GM12878 (cell line): ENCODE results near the gene ID3. TPM values are rescaled to one million over a fixed set of nuclear protein-coding genes. Genes with fewer than 3 reads are reported as not detected.

ENCODE experiments used
- BRCA1 ChIP-seq: IDR thresholded peaks from 2 replicates; pipeline ENCODE4 v1.6.1; 2011; ENCODE audit warnings: low read depth, low read length, improper control_type of control experiment
- DPF2 ChIP-seq: fragments of 450-650 bp; IDR thresholded peaks from 2 replicates; pipeline ENCODE4 v1.6.1; 2017; ENCODE audit warnings: mild to moderate bottlenecking
- EP300 ChIP-seq, 2 experiments: fragments of 150-350 bp in 1 of 2; IDR thresholded peaks; 2 replicates each; pipeline ENCODE4 v1.6.1; 2011 to 2012; ENCODE audit warnings: low read depth in 2 of 2, low read length in 2 of 2, borderline replicate concordance in 1 of 2, improper control_type of control experiment in 1 of 2, inconsistent platforms in 1 of 2; ENCODE audit not compliant: control insufficient read depth in 1 of 2
- EZH2 ChIP-seq: IDR thresholded peaks from 2 replicates; pipeline ENCODE4 v1.6.1; 2012; ENCODE audit warnings: low read depth, mild to moderate bottlenecking, control low read depth, inconsistent platforms, low read length, borderline replicate concordance; ENCODE audit not compliant: control insufficient read depth
- GABPA ChIP-seq: IDR thresholded peaks from 2 replicates; pipeline ENCODE4 v1.6.1; 2014; ENCODE audit warnings: antibody characterized with exemption, low read depth, mild to moderate bottlenecking, inconsistent platforms
- HCFC1 ChIP-seq: fragments of 150-350 bp; IDR thresholded peaks from 2 replicates; pipeline ENCODE4 v1.6.1; 2014; ENCODE audit warnings: low read length
- HDGF ChIP-seq: fragments of 450-650 bp; IDR thresholded peaks from 2 replicates; pipeline ENCODE4 v1.6.1; 2016; ENCODE audit warnings: antibody characterized with exemption
- MTA2 ChIP-seq: fragments of 450-650 bp; IDR thresholded peaks from 2 replicates; pipeline ENCODE4 v1.6.1; 2016; ENCODE audit warnings: low read depth, mild to moderate bottlenecking, moderate library complexity
- NBN ChIP-seq: fragments of 450-650 bp; IDR thresholded peaks from 2 replicates; pipeline ENCODE4 v1.6.1; 2016
- NFIC ChIP-seq: IDR thresholded peaks from 2 replicates; pipeline ENCODE4 v1.6.1; 2012; ENCODE audit warnings: low read depth, mild to moderate bottlenecking, inconsistent platforms, low read length, moderate library complexity
- NR2F1 ChIP-seq: fragments of 450-650 bp; conservative IDR thresholded peaks from 2 replicates; pipeline ENCODE4 v1.6.1; 2017; ENCODE audit warnings: mild to moderate bottlenecking
- PAX5 ChIP-seq: IDR thresholded peaks from 2 replicates; pipeline ENCODE4 v1.6.1; 2011; ENCODE audit warnings: low read depth, low read length, borderline replicate concordance
- SIX5 ChIP-seq: IDR thresholded peaks from 2 replicates; pipeline ENCODE4 v1.6.1; 2011; ENCODE audit warnings: mild to moderate bottlenecking, low read depth, low read length, moderate library complexity; ENCODE audit not compliant: severe bottlenecking
- SREBF2 ChIP-seq: IDR thresholded peaks from 2 replicates; pipeline ENCODE4 v1.6.1; 2012; ENCODE audit warnings: mild to moderate bottlenecking, low read length
- TAF1 ChIP-seq: IDR thresholded peaks from 2 replicates; pipeline ENCODE4 v1.6.1; 2011; ENCODE audit warnings: mild to moderate bottlenecking, low read depth, low read length, borderline replicate concordance
- ZSCAN29 ChIP-seq: fragments of 450-650 bp; IDR thresholded peaks from 2 replicates; pipeline ENCODE4 v1.6.1; 2017; ENCODE audit warnings: mild to moderate bottlenecking, moderate library complexity
- polyA plus RNA-seq, 11 experiments: library from polyadenylated mRNA; depleted of rRNA in 4 of 11; unstranded in 6 of 11; stranded (reverse) in 5 of 11; fragments of >200 nt; fragmentation: Nextera tagmentation in 4 of 11; fragmentation: Illumina TruSeq in 1 of 11; extraction: Ambion mirVana in 4 of 11; extraction: Trizol in 1 of 11; gene quantifications; 1 replicate in 1 of 11; 2 replicates in 10 of 11; pipeline versions ENCODE4 v1.2.1 to v1.2.3, GENCODE V29; 2011 to 2016; ENCODE audit warnings: inconsistent platforms in 2 of 11, missing spikeins in 2 of 11, low read depth in 1 of 11
- total RNA-seq, 4 experiments: library from RNA; depleted of rRNA in 3 of 4; stranded (reverse); fragments of >200 nt in 3 of 4; fragmentation: Illumina TruSeq in 1 of 4; extraction: Trizol in 1 of 4; gene quantifications; 2 replicates each; pipeline versions ENCODE4 v1.2.1 to v1.2.3, GENCODE V29; 2013 to 2021
- TF ChIP-seq, protein P1 (sequence below): IDR thresholded peaks from 2 replicates; pipeline ENCODE4 v1.6.1; 2012; ENCODE audit warnings: improper control_type of control experiment, low read depth, low read length; ENCODE audit not compliant: insufficient replicate concordance
- TF ChIP-seq, protein P2 (sequence below): IDR thresholded peaks from 2 replicates; pipeline ENCODE4 v1.6.1; 2012; ENCODE audit warnings: low read depth, low read length, improper control_type of control experiment
- TF ChIP-seq, protein P3 (sequence below): fragments of 150-350 bp; IDR thresholded peaks from 2 replicates; pipeline ENCODE4 v1.6.1; 2014; ENCODE audit warnings: mild to moderate bottlenecking, low read depth, low read length
- TF ChIP-seq, protein P4 (sequence below): fragments of 450-650 bp; conservative IDR thresholded peaks from 2 replicates; pipeline ENCODE4 v1.6.1; 2017; ENCODE audit warnings: mild to moderate bottlenecking, moderate library complexity

ID3 gene
- total and polyA plus RNA-seq, 10 of the 15 experiments (the other 5 are each of a cell fraction or from before 2014, with no cell fraction given): 42.7 to 475 (median 207) TPM

DNA sequence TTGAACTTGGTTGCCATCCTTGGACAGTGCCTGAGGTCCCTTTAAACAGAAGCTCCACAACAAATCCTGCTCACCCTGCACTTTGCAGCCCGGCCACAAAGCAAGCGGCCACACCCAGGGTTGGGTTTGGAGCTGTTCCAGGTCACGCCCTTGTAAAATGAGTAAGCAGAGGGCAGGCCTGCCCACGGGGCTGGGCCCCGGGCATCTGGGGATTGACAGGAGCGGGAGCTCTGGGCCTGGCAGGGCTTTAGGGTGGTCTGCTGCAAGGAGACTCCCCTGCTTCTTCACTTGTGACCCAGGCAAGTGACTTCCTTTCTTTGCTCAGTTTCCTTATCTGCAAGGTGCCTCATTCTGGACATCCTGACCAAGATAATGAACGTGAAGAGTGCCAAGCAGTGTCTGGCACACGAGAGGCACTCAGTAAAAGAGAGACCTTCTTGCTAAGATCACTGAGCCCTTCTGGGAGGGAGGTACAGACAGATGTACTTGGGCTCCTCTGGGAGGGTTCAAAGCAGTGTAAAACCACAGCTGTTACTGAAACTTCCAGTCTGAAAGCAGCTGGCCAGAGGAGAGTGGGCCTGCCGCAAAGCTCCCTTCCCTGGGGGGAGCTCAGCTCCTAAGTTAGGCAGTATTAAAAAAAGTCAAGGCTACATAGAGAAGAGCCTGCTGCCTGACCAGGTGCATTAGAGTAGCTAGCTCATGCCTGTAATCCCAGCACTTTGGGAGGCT is 30.9 kb downstream of the ID3 start (continued):
- TF ChIP-seq, protein P1, sequence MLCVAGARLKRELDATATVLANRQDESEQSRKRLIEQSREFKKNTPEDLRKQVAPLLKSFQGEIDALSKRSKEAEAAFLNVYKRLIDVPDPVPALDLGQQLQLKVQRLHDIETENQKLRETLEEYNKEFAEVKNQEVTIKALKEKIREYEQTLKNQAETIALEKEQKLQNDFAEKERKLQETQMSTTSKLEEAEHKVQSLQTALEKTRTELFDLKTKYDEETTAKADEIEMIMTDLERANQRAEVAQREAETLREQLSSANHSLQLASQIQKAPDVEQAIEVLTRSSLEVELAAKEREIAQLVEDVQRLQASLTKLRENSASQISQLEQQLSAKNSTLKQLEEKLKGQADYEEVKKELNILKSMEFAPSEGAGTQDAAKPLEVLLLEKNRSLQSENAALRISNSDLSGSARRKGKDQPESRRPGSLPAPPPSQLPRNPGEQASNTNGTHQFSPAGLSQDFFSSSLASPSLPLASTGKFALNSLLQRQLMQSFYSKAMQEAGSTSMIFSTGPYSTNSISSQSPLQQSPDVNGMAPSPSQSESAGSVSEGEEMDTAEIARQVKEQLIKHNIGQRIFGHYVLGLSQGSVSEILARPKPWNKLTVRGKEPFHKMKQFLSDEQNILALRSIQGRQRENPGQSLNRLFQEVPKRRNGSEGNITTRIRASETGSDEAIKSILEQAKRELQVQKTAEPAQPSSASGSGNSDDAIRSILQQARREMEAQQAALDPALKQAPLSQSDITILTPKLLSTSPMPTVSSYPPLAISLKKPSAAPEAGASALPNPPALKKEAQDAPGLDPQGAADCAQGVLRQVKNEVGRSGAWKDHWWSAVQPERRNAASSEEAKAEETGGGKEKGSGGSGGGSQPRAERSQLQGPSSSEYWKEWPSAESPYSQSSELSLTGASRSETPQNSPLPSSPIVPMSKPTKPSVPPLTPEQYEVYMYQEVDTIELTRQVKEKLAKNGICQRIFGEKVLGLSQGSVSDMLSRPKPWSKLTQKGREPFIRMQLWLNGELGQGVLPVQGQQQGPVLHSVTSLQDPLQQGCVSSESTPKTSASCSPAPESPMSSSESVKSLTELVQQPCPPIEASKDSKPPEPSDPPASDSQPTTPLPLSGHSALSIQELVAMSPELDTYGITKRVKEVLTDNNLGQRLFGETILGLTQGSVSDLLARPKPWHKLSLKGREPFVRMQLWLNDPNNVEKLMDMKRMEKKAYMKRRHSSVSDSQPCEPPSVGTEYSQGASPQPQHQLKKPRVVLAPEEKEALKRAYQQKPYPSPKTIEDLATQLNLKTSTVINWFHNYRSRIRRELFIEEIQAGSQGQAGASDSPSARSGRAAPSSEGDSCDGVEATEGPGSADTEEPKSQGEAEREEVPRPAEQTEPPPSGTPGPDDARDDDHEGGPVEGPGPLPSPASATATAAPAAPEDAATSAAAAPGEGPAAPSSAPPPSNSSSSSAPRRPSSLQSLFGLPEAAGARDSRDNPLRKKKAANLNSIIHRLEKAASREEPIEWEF: no peak
- TF ChIP-seq DPF2 (peak; percentile 59), NFIC (0 out of 2 replicates have a peak, but pooled peaks have one; percentile 49), HCFC1 (no peak), NR2F1 (0 out of 2 replicates have a peak, but pooled peaks have one; percentile 15), EZH2 (no peak), SREBF2 (no peak), SIX5 (no peak), PAX5 (no peak; the same call in 1 of the 2 replicates), NBN (no peak), TAF1 (peak; percentile 53; the same call in 1 of the 2 replicates), HDGF (no peak), MTA2 (peak; percentile 37; the same call in 1 of the 2 replicates), ZSCAN29 (no peak), BRCA1 (no peak), GABPA (no peak), EP300 (IDR thresholded peaks at IDR 0.05; ENCODE audit: borderline replicate concordance in 1 of 2, control insufficient read depth in 1 of 2, low read depth in 2 of 2, low read length in 2 of 2) (peak in 1 of 2 experiments; percentile 50; a peak in 2 of 4 replicates)
- TF ChIP-seq, protein P2, sequence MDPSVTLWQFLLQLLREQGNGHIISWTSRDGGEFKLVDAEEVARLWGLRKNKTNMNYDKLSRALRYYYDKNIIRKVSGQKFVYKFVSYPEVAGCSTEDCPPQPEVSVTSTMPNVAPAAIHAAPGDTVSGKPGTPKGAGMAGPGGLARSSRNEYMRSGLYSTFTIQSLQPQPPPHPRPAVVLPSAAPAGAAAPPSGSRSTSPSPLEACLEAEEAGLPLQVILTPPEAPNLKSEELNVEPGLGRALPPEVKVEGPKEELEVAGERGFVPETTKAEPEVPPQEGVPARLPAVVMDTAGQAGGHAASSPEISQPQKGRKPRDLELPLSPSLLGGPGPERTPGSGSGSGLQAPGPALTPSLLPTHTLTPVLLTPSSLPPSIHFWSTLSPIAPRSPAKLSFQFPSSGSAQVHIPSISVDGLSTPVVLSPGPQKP: no peak
- TF ChIP-seq, protein P3, sequence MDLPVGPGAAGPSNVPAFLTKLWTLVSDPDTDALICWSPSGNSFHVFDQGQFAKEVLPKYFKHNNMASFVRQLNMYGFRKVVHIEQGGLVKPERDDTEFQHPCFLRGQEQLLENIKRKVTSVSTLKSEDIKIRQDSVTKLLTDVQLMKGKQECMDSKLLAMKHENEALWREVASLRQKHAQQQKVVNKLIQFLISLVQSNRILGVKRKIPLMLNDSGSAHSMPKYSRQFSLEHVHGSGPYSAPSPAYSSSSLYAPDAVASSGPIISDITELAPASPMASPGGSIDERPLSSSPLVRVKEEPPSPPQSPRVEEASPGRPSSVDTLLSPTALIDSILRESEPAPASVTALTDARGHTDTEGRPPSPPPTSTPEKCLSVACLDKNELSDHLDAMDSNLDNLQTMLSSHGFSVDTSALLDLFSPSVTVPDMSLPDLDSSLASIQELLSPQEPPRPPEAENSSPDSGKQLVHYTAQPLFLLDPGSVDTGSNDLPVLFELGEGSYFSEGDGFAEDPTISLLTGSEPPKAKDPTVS: no peak
- TF ChIP-seq, protein P4, sequence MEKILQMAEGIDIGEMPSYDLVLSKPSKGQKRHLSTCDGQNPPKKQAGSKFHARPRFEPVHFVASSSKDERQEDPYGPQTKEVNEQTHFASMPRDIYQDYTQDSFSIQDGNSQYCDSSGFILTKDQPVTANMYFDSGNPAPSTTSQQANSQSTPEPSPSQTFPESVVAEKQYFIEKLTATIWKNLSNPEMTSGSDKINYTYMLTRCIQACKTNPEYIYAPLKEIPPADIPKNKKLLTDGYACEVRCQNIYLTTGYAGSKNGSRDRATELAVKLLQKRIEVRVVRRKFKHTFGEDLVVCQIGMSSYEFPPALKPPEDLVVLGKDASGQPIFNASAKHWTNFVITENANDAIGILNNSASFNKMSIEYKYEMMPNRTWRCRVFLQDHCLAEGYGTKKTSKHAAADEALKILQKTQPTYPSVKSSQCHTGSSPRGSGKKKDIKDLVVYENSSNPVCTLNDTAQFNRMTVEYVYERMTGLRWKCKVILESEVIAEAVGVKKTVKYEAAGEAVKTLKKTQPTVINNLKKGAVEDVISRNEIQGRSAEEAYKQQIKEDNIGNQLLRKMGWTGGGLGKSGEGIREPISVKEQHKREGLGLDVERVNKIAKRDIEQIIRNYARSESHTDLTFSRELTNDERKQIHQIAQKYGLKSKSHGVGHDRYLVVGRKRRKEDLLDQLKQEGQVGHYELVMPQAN: no peak; the same call in 1 of the 2 replicates
